Endodermal cell (in vitro differentiated cells): Measurements from ENCODE around the gene SLC10A6. TPM values are rescaled to one million over a fixed set of nuclear protein-coding genes. Genes with fewer than 3 reads are reported as not detected.

Experiments
- DNase-seq: peaks from one replicate; pipeline ENCODE4 v3.0.0-alpha.2; 2017
- H3K27ac ChIP-seq: 2 replicates; pipeline ENCODE4 v1.5.1; 2013; ENCODE audit warnings: mild to moderate bottlenecking, low read depth, low read length, moderate library complexity
- H3K27me3 ChIP-seq: 2 replicates; pipeline ENCODE4 v1.6.1; 2013; ENCODE audit warnings: mild to moderate bottlenecking, low read length, moderate library complexity; ENCODE audit not compliant: insufficient read depth, control insufficient read depth, poor library complexity, severe bottlenecking
- H3K36me3 ChIP-seq: 2 replicates; pipeline ENCODE4 v1.7.0; 2013; ENCODE audit warnings: mild to moderate bottlenecking, low read length, moderate library complexity; ENCODE audit not compliant: control insufficient read depth, insufficient read depth
- H3K4me1 ChIP-seq: one replicate; pipeline ENCODE4 v1.7.0; 2013; ENCODE audit warnings: low read length; ENCODE audit not compliant: control insufficient read depth, insufficient read depth
- H3K4me3 ChIP-seq: 2 replicates; pipeline ENCODE4 v1.5.1; 2013; ENCODE audit warnings: mild to moderate bottlenecking, low read length, moderate library complexity
- H3K9ac ChIP-seq: 2 replicates; pipeline ENCODE4 v1.6.1; 2013; ENCODE audit warnings: mild to moderate bottlenecking, low read length, moderate library complexity; ENCODE audit not compliant: poor library complexity, severe bottlenecking; ENCODE audit errors: extremely low read depth
- H3K9me3 ChIP-seq: 2 replicates; pipeline ENCODE4 v1.6.1; 2013; ENCODE audit warnings: mild to moderate bottlenecking, low read length, moderate library complexity; ENCODE audit not compliant: control insufficient read depth
- H3K27ac Mint-ChIP-seq: 2 replicates; pipeline ENCODE4 v1.8.0; 2020; ENCODE audit warnings: mixed read lengths
- H3K27me3 Mint-ChIP-seq: 2 replicates; pipeline ENCODE4 v1.8.0; 2021; ENCODE audit warnings: mild to moderate bottlenecking, mixed read lengths; ENCODE audit not compliant: insufficient read depth
- H3K36me3 Mint-ChIP-seq: 2 replicates; pipeline ENCODE4 v1.8.0; 2020; ENCODE audit warnings: low read depth, mixed read lengths
- H3K4me1 Mint-ChIP-seq: 2 replicates; pipeline ENCODE4 v1.8.0; 2020; ENCODE audit warnings: mixed read lengths
- H3K4me3 Mint-ChIP-seq: 2 replicates; pipeline ENCODE4 v1.8.0; 2020; ENCODE audit warnings: mild to moderate bottlenecking, moderate library complexity, mixed read lengths
- H3K9me3 Mint-ChIP-seq: 2 replicates; pipeline ENCODE4 v1.8.0; 2020; ENCODE audit warnings: mild to moderate bottlenecking, mixed read lengths
- WGBS, 2 experiments: methylation state at CpG; one replicate each; pipeline versions ENCODE4 v1.1.5 to v1.1.7; 2013; ENCODE audit warnings: missing lambda C conversion rate in 2 of 2, mixed read lengths in 1 of 2; ENCODE audit not compliant: insufficient coverage in 1 of 2, insufficient read length in 1 of 2; 5-methylcytosine and 5-hydroxymethylcytosine counted together
- total RNA-seq, 2 donors: library from RNA; stranded (reverse); fragmentation: NEBNext Ultra II Directional in 1 of 2; extraction: Animal tissue kit (Norgen Biotek cat#: 25700) in 1 of 2; gene quantifications; 2 replicates in 1 of 2; 3 replicates in 1 of 2; pipeline ENCODE4 v1.2.1, GENCODE V29; 2021
- TF ChIP-seq, protein P1 (sequence below): fragments of 200-600 bp; sonication (generic); conservative IDR thresholded peaks from 2 replicates; pipeline ENCODE4 v1.5.0; 2021; ENCODE audit warnings: antibody characterized with exemption, mild to moderate bottlenecking

SLC10A6 gene
- total RNA-seq, 2 donors from 2014 or later = not detected

DNA sequence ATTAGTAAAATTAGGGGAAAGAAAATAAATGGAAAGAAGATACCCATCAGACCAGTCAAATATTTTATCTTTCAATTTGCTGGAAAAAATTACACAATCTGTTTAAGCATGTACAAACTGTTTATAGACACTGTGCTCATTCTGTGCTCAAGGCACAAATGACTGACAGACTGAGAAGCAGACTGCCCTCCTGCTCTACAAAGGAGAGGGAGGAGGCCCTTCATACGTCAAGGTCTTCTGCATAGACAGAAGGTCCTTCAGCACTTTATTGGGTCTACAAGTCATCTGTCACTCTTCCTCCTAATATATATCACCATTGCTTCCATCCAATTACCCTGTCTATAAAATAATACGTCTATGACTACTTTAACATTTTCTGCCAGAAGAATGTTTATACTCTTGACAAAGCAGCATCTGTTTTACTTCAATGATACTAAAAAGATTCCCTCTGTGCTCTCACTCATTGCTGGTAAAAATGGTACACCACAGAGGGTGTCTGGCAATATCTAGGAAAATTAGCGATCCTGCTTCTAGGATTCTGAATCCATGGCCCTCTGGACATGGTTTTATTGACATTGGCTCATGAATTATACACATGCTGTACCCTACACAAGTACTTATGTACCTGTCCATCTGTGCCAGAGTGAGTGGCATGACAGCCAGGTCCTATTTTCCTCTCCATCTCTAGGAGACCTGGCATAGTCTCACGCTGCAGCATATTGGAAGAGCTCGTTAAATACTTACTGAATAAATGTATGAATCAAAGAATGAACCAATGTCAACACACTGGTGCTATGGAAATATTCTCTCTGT, 11.3 kb downstream of the SLC10A6 start:
- no peak overlapping the region for H3K27ac ChIP-seq
- Mint-ChIP-seq H3K36me3 (no peaks in the 10 kb centered on the region), H3K4me3 (no peak overlapping the region), H3K27me3 (no peaks in the 10 kb centered on the region), H3K9me3 (no peaks in the 10 kb centered on the region), H3K4me1 (no peaks in the 10 kb centered on the region), H3K27ac (no peak overlapping the region)
- WGBS, 2 experiments = 86 to 92% methylated on average over 2 to 5 of the region's 5 CpGs
- TF ChIP-seq, protein P1, sequence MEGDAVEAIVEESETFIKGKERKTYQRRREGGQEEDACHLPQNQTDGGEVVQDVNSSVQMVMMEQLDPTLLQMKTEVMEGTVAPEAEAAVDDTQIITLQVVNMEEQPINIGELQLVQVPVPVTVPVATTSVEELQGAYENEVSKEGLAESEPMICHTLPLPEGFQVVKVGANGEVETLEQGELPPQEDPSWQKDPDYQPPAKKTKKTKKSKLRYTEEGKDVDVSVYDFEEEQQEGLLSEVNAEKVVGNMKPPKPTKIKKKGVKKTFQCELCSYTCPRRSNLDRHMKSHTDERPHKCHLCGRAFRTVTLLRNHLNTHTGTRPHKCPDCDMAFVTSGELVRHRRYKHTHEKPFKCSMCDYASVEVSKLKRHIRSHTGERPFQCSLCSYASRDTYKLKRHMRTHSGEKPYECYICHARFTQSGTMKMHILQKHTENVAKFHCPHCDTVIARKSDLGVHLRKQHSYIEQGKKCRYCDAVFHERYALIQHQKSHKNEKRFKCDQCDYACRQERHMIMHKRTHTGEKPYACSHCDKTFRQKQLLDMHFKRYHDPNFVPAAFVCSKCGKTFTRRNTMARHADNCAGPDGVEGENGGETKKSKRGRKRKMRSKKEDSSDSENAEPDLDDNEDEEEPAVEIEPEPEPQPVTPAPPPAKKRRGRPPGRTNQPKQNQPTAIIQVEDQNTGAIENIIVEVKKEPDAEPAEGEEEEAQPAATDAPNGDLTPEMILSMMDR = no peak
- no peak overlapping the region for H3K4me3 ChIP-seq
- no peaks in the 10 kb centered on the region for H3K9me3 ChIP-seq
- no peak overlapping the region for H3K9ac ChIP-seq
- H3K27me3 ChIP-seq = no peaks in the 10 kb centered on the region
- DNase-seq = no peak
- no peaks in the 10 kb centered on the region for H3K36me3 ChIP-seq
- H3K4me1 ChIP-seq = no peaks in the 10 kb centered on the region

DNA sequence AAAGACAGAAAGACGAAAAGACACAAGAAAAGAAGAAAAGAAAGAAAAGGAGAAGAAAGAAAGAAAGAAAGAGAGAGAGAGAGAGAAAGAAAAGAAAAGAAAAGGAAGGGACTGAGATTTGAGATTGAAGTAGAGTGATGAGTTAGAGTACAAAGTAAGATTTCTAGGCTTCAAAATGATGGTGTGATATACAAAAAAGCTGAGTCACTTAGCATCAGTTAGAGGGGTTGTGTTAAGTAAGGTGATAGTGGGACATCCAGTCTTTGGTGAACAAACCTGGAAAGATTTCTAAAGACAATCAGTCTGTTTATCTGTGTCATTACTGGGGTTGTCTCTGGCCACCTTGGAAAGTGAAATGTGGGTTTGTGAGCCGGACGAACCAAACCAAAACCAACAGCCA, 13.5 kb downstream of the SLC10A6 start:
- no peak overlapping the region for H3K4me3 Mint-ChIP-seq
- H3K36me3 Mint-ChIP-seq = no peaks in the 10 kb centered on the region
- no peak overlapping the region for H3K4me3 ChIP-seq
- no peak overlapping the region for H3K27ac ChIP-seq
- H3K27me3 Mint-ChIP-seq = no peaks in the 10 kb centered on the region
- no peaks in the 10 kb centered on the region for H3K9me3 Mint-ChIP-seq
- no peaks in the 10 kb centered on the region for H3K9me3 ChIP-seq
- DNase-seq = no peak
- TF ChIP-seq, protein P1 = no peak
- peak overlapping the region; percentile 15 for H3K27ac Mint-ChIP-seq
- no peak overlapping the region for H3K9ac ChIP-seq
- no peaks in the 10 kb centered on the region for H3K27me3 ChIP-seq
- 92% methylated on average over 1 to 3 of the region's 3 CpGs for WGBS, 2 experiments
- no peaks in the 10 kb centered on the region for H3K36me3 ChIP-seq
- no peaks in the 10 kb centered on the region for H3K4me1 ChIP-seq
- H3K4me1 Mint-ChIP-seq = no peaks in the 10 kb centered on the region

DNA sequence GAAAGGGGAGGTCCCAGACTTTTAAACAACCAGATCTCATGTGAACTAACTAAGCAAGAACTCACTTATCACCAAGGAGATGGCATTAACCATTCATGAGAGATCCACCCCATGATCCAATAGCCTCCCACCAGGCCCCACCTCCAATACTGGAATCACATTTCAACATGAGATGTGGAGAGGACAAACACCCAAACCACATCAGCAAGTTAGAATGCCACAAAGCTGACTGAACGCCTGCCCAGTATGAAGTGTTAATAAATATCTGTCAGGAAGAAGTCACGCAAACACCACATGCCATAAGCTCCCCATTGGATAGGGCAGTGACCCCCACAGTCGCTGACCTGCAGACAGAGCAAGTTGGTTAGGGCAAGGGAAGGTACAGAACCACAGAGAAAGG, 14.3 kb downstream of the SLC10A6 start:
- Histone ChIP-seq H3K36me3 (no peaks in the 10 kb centered on the region), H3K4me3 (no peak overlapping the region), H3K27ac (no peak overlapping the region), H3K4me1 (no peaks in the 10 kb centered on the region), H3K27me3 (no peaks in the 10 kb centered on the region), H3K9ac (no peak overlapping the region), H3K9me3 (no peaks in the 10 kb centered on the region)
- Mint-ChIP-seq H3K36me3 (no peaks in the 10 kb centered on the region), H3K4me3 (no peak overlapping the region), H3K27me3 (no peaks in the 10 kb centered on the region), H3K4me1 (no peaks in the 10 kb centered on the region), H3K9me3 (no peaks in the 10 kb centered on the region), H3K27ac (no peak overlapping the region)
- TF ChIP-seq, protein P1 = peak; percentile 1
- WGBS, 2 experiments = 90 to 93% methylated on average over 3 of the region's 3 CpGs
- DNase-seq = no peak
